HEK293T (cell line): ENCODE measurements around the gene MTERF1.

Source experiments
- CTCF ChIA-PET: fragments of 350-600 bp; formaldehyde crosslinking; extraction: SDS; loops from one replicate; lab custom pipeline; 2021; ENCODE audit warnings: antibody characterized with exemption, inconsistent platforms; lab: Yijun Ruan, JAX
- POLR2A ChIA-PET: fragments of 350-600 bp; formaldehyde crosslinking; extraction: SDS; loops from one replicate; lab custom pipeline; 2020; ENCODE audit warnings: antibody characterized with exemption, inconsistent platforms; lab: Yijun Ruan, JAX
- DNase-seq: peaks from one replicate; pipeline ENCODE4 v3.0.0; 2012; ENCODE audit warnings: mixed read lengths; ENCODE audit errors: extremely low spot score
- ARNT ChIP-seq: fragments of 450-650 bp; IDR thresholded peaks from 2 replicates; pipeline ENCODE4 v1.6.1; 2017; ENCODE audit warnings: mild to moderate bottlenecking
- BHLHE40 ChIP-seq: fragments of 450-650 bp; IDR thresholded peaks from 2 replicates; pipeline ENCODE4 v1.6.1; 2016; ENCODE audit warnings: mild to moderate bottlenecking, moderate library complexity, borderline replicate concordance
- CTBP1 ChIP-seq: fragments of 450-650 bp; IDR thresholded peaks from 2 replicates; pipeline ENCODE4 v1.6.1; 2016; ENCODE audit warnings: borderline replicate concordance
- ELF4 ChIP-seq: fragments of 450-650 bp; IDR thresholded peaks from 2 replicates; pipeline ENCODE4 v1.6.1; 2017; ENCODE audit warnings: antibody characterized with exemption
- FOXA1 ChIP-seq: fragments of 450-650 bp; IDR thresholded peaks from 2 replicates; pipeline ENCODE4 v1.6.1; 2016; ENCODE audit warnings: mild to moderate bottlenecking
- FOXK2 ChIP-seq: fragments of 450-650 bp; IDR thresholded peaks from 2 replicates; pipeline ENCODE4 v1.6.1; 2016; ENCODE audit warnings: mild to moderate bottlenecking
- FOXM1 ChIP-seq: fragments of 450-650 bp; IDR thresholded peaks from 2 replicates; pipeline ENCODE4 v1.6.1; 2017; ENCODE audit warnings: mild to moderate bottlenecking, borderline replicate concordance
- HDGF ChIP-seq: fragments of 450-650 bp; IDR thresholded peaks from 2 replicates; pipeline ENCODE4 v1.6.1; 2017; ENCODE audit warnings: antibody characterized with exemption, borderline replicate concordance
- L3MBTL2 ChIP-seq: fragments of 450-650 bp; conservative IDR thresholded peaks from 2 replicates; pipeline ENCODE4 v1.6.1; 2016; ENCODE audit warnings: mild to moderate bottlenecking
- LEF1 ChIP-seq: fragments of 450-650 bp; IDR thresholded peaks from 2 replicates; pipeline ENCODE4 v1.6.1; 2017; ENCODE audit warnings: mild to moderate bottlenecking, borderline replicate concordance
- NFRKB ChIP-seq: fragments of 450-650 bp; IDR thresholded peaks from 2 replicates; pipeline ENCODE4 v1.6.1; 2016; ENCODE audit warnings: mild to moderate bottlenecking, moderate library complexity
- PKNOX1 ChIP-seq: fragments of 450-650 bp; IDR thresholded peaks from 2 replicates; pipeline ENCODE4 v1.6.1; 2016
- SP1 ChIP-seq: fragments of 450-650 bp; IDR thresholded peaks from 2 replicates; pipeline ENCODE4 v1.6.1; 2017
- SUZ12 ChIP-seq: fragments of 450-650 bp; IDR thresholded peaks from 2 replicates; pipeline ENCODE4 v1.6.1; 2016; ENCODE audit warnings: mild to moderate bottlenecking
- TARDBP ChIP-seq: fragments of 450-650 bp; IDR thresholded peaks from 2 replicates; pipeline ENCODE4 v1.6.1; 2016
- ZNF384 ChIP-seq: fragments of 450-650 bp; IDR thresholded peaks from 2 replicates; pipeline ENCODE4 v1.6.1; 2016

The MTERF1 gene, protein sequence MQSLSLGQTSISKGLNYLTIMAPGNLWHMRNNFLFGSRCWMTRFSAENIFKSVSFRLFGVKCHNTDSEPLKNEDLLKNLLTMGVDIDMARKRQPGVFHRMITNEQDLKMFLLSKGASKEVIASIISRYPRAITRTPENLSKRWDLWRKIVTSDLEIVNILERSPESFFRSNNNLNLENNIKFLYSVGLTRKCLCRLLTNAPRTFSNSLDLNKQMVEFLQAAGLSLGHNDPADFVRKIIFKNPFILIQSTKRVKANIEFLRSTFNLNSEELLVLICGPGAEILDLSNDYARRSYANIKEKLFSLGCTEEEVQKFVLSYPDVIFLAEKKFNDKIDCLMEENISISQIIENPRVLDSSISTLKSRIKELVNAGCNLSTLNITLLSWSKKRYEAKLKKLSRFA

GRCh38 chr7:91880413-91881241, at the start of gene MTERF1:
TSS of gene MTERF1 (minus strand) at chr7:91880702. CDS start at chr7:91880083, 619 bp downstream.
- POLR2A ChIA-PET: interaction anchor here (0.8 to 1.8 kb wide), 6 partner anchors 10 to 567 kb away, joined by 3 to 17 read pairs (median 4); partner anchors contain the start of genes AKAP9 and GATAD1
- DNase-seq: peak; percentile 88
- CTCF ChIA-PET: interaction anchor here (0.6 to 2.1 kb wide), 7 partner anchors 11 to 616 kb away, joined by 3 to 10 read pairs (median 3); partner anchors contain the start of gene AKAP9
- TF ChIP-seq PKNOX1: no peak
- TF ChIP-seq ARNT: no peak
- no peak for TF ChIP-seq NFRKB
- TF ChIP-seq ELF4: peak; percentile 87
- TF ChIP-seq L3MBTL2: peak; percentile 84
- TF ChIP-seq SUZ12: no peak
- no peak for TF ChIP-seq FOXA1

- DNase-seq: no peak
- CTCF ChIA-PET: no interaction called here
- POLR2A ChIA-PET: no interaction called here
- TF ChIP-seq TARDBP (no peak), CTBP1 (no peak), SP1 (no peak), FOXK2 (no peak), ZNF384 (no peak), PKNOX1 (no peak), L3MBTL2 (no peak), ELF4 (no peak), FOXA1 (no peak), FOXM1 (no peak), ARNT (no peak), LEF1 (no peak), SUZ12 (no peak), HDGF (no peak), BHLHE40 (no peak), NFRKB (no peak)
These were observed 49.0 kb upstream of the MTERF1 start for GRCh38 chr7:91929463-91929862.

- no peak for DNase-seq
- CTCF ChIA-PET: no interaction called here
- POLR2A ChIA-PET: no interaction called here
- no peak for TF ChIP-seq CTBP1
- TF ChIP-seq FOXA1: no peak
- TF ChIP-seq SUZ12: no peak
- no peak for TF ChIP-seq ZNF384
- no peak for TF ChIP-seq HDGF
- TF ChIP-seq PKNOX1: no peak
- no peak for TF ChIP-seq ARNT
- no peak for TF ChIP-seq FOXM1
These were observed 47.4 kb upstream of the MTERF1 start for GRCh38 chr7:91927912-91928311.

GRCh38 chr7:91922857-91923256, 42.4 kb upstream of the MTERF1 start:
- TF ChIP-seq NFRKB: no peak
- no peak for TF ChIP-seq FOXA1
- TF ChIP-seq BHLHE40: no peak
- TF ChIP-seq SUZ12: no peak
- no peak for TF ChIP-seq L3MBTL2
- no peak for TF ChIP-seq CTBP1
- no peak for TF ChIP-seq FOXM1
- TF ChIP-seq SP1: no peak
- no peak for TF ChIP-seq TARDBP
- no peak for TF ChIP-seq HDGF
- TF ChIP-seq ZNF384: no peak
- TF ChIP-seq PKNOX1: no peak
- ChIA-PET POLR2A (interaction anchor here (1.4 kb wide), 1 partner anchor 19 kb away, joined by 3 read pairs; no protein-coding TSS in a partner anchor), CTCF (no interaction called here)
- no peak for DNase-seq

- TF ChIP-seq LEF1: no peak
- TF ChIP-seq ELF4: no peak
- TF ChIP-seq SUZ12: no peak
- TF ChIP-seq ZNF384: no peak
- no peak for TF ChIP-seq BHLHE40
- no peak for TF ChIP-seq TARDBP
- no peak for TF ChIP-seq SP1
- no peak for TF ChIP-seq ARNT
- no peak for TF ChIP-seq NFRKB
- TF ChIP-seq FOXK2: no peak
- no peak for TF ChIP-seq L3MBTL2
- TF ChIP-seq FOXM1: no peak
- TF ChIP-seq FOXA1: no peak
- no peak for TF ChIP-seq HDGF
- no peak for TF ChIP-seq CTBP1
- POLR2A ChIA-PET: no interaction called here
- CTCF ChIA-PET: interaction anchor here (0.6 kb wide), 1 partner anchor 24 kb away, joined by 3 read pairs; no protein-coding TSS in a partner anchor
- DNase-seq: no peak
These were observed 37.9 kb upstream of the MTERF1 start for GRCh38 chr7:91918356-91918755.
